Esophagus muscularis mucosa (tissue), 4 donors: Measurements from ENCODE around the gene PAXX. TPM values are rescaled to one million over a fixed set of nuclear protein-coding genes. Genes with fewer than 3 reads are reported as not detected.

ENCODE experiments used
- DNase-seq: peaks from one replicate; pipeline ENCODE4 v3.0.0-alpha.2; 2017; ENCODE audit errors: extremely low spot score
- H3K27ac ChIP-seq, 4 donors: fragments of 200-600 bp; sonication (generic); replicated peaks in 1 of 4; 1 replicate in 3 of 4; 2 replicates in 1 of 4; pipeline ENCODE4 v1.5.1; 2016 to 2019; ENCODE audit warnings: mild to moderate bottlenecking in 1 of 4
- H3K27me3 ChIP-seq, 4 donors: fragments of 200-600 bp; sonication (generic); one replicate each; pipeline versions ENCODE4 v1.5.1 to v1.6.0; 2016 to 2019
- H3K36me3 ChIP-seq, 4 donors: fragments of 200-600 bp; sonication (generic); one replicate each; pipeline ENCODE4 v1.5.1; 2016 to 2019
- H3K4me1 ChIP-seq, 4 donors: fragments of 200-600 bp; sonication (generic); one replicate each; pipeline ENCODE4 v1.5.1; 2016 to 2019
- H3K4me3 ChIP-seq, 4 donors: fragments of 200-600 bp; sonication (generic); 1 replicate in 2 of 4; 2 replicates in 2 of 4; pipeline ENCODE4 v1.5.1; 2016 to 2019; ENCODE audit warnings: mild to moderate bottlenecking in 4 of 4, moderate library complexity in 1 of 4
- H3K9me3 ChIP-seq, 4 donors: fragments of 200-600 bp; sonication (generic); 1 replicate in 3 of 4; 2 replicates in 1 of 4; pipeline ENCODE4 v1.5.1; 2016 to 2019
- EP300 ChIP-seq: sonication (generic); formaldehyde crosslinking; IDR thresholded peaks from one replicate; pipeline ENCODE4 v1.6.1; 2017; ENCODE audit warnings: antibody characterized with exemption
- POLR2A ChIP-seq: fragments of 450-650 bp; IDR thresholded peaks from one replicate; pipeline ENCODE4 v1.6.1; 2017; ENCODE audit warnings: antibody characterized with exemption, moderate library complexity, mild to moderate bottlenecking, low read depth
- POLR2AphosphoS5 ChIP-seq, 2 donors: sonication (generic); formaldehyde crosslinking; IDR thresholded peaks; one replicate each; pipeline ENCODE4 v1.6.1; 2017; ENCODE audit warnings: antibody characterized with exemption in 2 of 2
- WGBS: methylation state at CpG from one replicate; pipeline ENCODE4 v1.1.5; 2018; 5-methylcytosine and 5-hydroxymethylcytosine counted together
- intact Hi-C: fragments of 100-400 bp; cut with DNase I; formaldehyde crosslinking; loops from one replicate; pipeline ENCODE4 v1.15.1; 2023
- total RNA-seq, 4 donors: library from RNA; depleted of rRNA; stranded (reverse); fragments of >200 nt; gene quantifications; one replicate each; pipeline versions ENCODE4 v1.1.0 to v1.2.1, GENCODE V29; 2016
- TF ChIP-seq, protein P1 (sequence below), 3 experiments: fragments of 200-600 bp in 2 of 3; fragments of 450-650 bp in 1 of 3; sonication (generic) in 2 of 3; IDR thresholded peaks; one replicate each; pipeline ENCODE4 v1.5.1; 2017 to 2019; ENCODE audit warnings: antibody characterized with exemption in 3 of 3, mild to moderate bottlenecking in 2 of 3, moderate library complexity in 1 of 3

PAXX gene
- total RNA-seq, 4 donors from 2014 or later: 28.8 to 39.9 (median 37.8) TPM

DNA sequence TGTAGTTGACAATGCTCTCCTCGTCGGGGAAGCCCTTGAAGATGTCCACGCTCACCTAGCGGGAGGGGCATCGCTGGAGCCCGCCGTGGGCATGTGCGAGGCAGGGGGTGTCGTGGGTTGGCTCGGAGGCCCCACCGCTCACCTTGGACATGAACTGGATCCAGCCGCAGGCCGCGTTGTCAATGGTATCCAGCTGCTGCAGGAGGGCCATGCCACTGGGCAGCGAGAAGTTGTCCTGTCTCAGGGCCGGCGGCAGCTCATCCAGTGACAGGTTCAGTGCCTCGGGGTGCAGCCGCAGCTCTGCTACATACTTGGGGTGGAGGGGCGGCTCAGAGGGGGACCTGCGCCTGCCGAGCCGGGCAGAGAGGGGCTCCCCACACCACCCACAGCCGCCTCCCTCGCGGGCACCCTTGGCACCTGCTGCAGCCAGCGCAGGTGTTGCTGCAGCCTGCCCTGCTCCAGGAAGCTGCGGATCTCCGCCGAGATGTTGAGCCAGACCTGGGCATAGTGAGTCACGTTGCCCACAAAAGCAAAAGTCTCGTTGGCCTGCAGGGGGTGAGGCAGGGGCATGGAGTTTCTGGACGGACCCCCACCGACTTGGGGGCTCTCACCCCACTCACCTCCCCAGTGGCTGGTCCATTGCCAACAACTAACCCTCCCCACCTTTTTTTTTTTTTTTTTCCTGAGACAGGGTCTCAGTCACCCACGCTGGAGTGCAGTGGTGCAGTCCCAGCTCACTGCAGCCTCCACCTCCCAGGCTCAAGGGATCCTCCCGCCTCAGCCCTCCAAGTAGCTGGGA lies 26.7 kb downstream of the PAXX start:
- Histone ChIP-seq H3K4me3 (no peak overlapping the region), H3K4me1 (no peaks in the 10 kb centered on the region), H3K27me3 (no peaks in the 10 kb centered on the region), H3K36me3 (peaks cover 19 to 78% (median 69%) of the 10 kb centered on the region in 4 donors), H3K27ac (no peak overlapping the region), H3K9me3 (no peaks in the 10 kb centered on the region)
- TF ChIP-seq, protein P1, sequence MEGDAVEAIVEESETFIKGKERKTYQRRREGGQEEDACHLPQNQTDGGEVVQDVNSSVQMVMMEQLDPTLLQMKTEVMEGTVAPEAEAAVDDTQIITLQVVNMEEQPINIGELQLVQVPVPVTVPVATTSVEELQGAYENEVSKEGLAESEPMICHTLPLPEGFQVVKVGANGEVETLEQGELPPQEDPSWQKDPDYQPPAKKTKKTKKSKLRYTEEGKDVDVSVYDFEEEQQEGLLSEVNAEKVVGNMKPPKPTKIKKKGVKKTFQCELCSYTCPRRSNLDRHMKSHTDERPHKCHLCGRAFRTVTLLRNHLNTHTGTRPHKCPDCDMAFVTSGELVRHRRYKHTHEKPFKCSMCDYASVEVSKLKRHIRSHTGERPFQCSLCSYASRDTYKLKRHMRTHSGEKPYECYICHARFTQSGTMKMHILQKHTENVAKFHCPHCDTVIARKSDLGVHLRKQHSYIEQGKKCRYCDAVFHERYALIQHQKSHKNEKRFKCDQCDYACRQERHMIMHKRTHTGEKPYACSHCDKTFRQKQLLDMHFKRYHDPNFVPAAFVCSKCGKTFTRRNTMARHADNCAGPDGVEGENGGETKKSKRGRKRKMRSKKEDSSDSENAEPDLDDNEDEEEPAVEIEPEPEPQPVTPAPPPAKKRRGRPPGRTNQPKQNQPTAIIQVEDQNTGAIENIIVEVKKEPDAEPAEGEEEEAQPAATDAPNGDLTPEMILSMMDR (IDR thresholded peaks at IDR 0.05): no peak
- no peak for TF ChIP-seq EP300
- TF ChIP-seq POLR2AphosphoS5 (IDR thresholded peaks at IDR 0.05): no peak
- TF ChIP-seq POLR2A: no peak
- DNase-seq: no peak
- intact Hi-C loops: no loop called here
- 92% methylated on average over 20 of the region's 36 CpGs for WGBS

DNA sequence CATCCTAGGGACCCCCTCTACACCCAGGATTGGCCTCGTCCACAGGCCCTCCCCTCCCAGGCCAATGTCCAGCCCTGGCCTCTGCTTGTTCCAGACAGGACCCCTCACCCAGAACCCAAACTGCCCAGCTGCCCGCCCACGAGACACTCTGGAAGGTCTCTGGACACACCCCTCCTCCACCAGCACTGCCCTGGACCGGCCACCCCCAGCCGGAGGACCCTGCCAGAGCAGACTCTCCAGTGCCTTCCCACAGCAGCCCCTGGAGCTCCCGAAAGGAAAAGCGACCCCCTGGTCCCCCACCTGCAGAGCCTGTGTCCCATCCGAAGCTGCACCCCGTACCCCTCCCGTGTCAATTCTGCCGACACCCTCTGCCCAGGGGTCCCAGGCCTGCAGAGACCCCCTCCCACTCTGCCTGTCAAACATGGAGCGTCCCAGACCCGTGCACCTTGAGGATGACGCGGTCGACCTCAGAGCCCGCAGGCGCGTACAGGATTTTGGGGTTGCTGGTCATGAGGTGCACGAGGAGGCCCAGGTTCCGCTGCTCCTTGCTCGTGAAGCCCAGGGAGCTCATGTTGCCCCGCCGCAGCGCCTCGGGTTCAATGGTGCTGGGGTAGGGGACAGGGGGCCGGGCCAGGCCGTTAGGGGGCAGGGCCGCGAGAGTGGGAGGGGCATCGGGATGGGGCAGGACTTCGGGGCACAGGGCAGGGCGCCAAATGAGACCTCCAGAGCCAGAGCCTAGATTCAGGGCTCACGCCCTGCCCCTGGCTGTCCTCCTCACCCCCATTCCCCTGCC lies 27.9 kb downstream of the PAXX start:
- H3K36me3 ChIP-seq: peaks cover 11 to 67% (median 58%) of the 10 kb centered on the region in 4 donors
- 93% methylated on average over 11 of the region's 34 CpGs for WGBS
- H3K27me3 ChIP-seq: no peaks in the 10 kb centered on the region
- peaks cover 0 to 4% (median 0%) of the 10 kb centered on the region in 4 donors for H3K4me1 ChIP-seq
- H3K9me3 ChIP-seq: no peaks in the 10 kb centered on the region
- intact Hi-C loops: no loop called here
- no peak overlapping the region for H3K27ac ChIP-seq
- no peak overlapping the region for H3K4me3 ChIP-seq
- DNase-seq: no peak
- TF ChIP-seq EP300 (no peak), POLR2AphosphoS5 (IDR thresholded peaks at IDR 0.05) (no peak), POLR2A (no peak)
- TF ChIP-seq, protein P1 (IDR thresholded peaks at IDR 0.05): no peak

DNA sequence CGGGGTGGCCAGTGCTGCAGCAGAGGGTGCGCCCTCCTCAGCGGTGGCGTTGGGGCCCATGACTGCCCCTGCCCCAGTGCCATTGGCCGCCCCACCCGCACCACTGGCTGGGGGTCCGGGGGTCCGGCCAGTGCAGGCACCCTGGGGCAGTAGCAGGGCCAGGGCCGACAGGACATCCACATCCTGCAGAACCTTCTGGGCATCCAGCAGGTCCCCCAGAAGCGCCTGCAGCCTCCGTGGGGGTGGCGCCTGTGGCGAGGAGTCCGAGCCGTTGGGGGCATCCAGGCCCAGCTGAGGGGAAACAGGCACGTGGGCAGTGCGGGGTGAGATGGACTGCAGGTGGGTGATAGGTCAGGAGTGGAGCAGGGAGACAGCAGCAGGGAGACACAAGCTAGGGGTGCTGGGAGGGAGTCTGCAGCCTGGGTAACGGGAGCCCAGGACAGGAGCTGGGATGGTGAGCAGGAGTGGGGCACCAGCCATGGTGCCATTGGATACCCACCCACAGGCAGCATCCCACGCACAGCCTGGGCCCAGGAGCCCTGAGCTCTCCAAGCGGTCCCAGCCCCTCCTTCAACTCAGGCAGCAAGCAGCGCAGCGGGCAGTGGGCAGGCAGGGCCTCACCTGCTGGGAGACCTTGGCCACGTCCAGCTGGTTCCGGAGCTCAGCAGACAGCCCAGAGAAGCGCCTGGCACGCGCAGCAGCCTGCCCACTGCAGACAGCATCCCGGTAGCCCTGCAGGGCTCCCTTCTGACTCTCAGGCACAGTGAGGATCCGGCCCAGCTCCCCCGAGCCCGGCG lies 28.7 kb downstream of the PAXX start:
- Histone ChIP-seq H3K4me1 (peaks cover 0 to 13% (median 6%) of the 10 kb centered on the region in 4 donors), H3K4me3 (no peak overlapping the region), H3K27ac (no peak overlapping the region), H3K9me3 (no peaks in the 10 kb centered on the region), H3K36me3 (peaks cover 11 to 58% (median 49%) of the 10 kb centered on the region in 4 donors), H3K27me3 (no peaks in the 10 kb centered on the region)
- TF ChIP-seq, protein P1 (IDR thresholded peaks at IDR 0.05): no peak
- TF ChIP-seq POLR2A: no peak
- TF ChIP-seq POLR2AphosphoS5 (IDR thresholded peaks at IDR 0.05): no peak
- TF ChIP-seq EP300: no peak
- 93% methylated on average over 9 of the region's 32 CpGs for WGBS
- intact Hi-C loops: no loop called here
- DNase-seq: no peak

DNA sequence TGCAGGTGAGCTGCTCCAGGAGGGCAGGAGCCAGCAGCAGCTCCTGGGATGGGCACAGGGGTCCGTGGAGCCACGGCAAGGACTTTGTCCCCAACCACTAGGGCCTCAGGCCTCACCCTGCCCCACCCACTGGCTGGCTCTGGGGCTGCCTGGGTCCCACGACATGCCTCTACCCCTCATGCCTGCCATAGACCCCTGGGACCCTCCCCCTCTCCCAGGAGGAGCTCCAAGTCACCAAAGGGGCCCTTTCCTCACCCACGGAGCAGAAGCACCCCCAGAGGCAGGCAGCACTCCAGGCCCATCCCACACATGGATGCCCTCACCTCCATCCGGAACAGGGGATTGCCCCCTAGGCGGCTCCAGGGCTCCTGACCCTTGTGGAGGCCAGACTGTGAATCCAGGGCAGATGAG lies 29.4 kb downstream of the PAXX start:
- Histone ChIP-seq H3K27me3 (no peaks in the 10 kb centered on the region), H3K4me1 (peaks cover 3 to 19% (median 12%) of the 10 kb centered on the region in 4 donors), H3K9me3 (no peaks in the 10 kb centered on the region), H3K36me3 (peaks cover 8 to 52% (median 43%) of the 10 kb centered on the region in 4 donors), H3K27ac (no peak overlapping the region), H3K4me3 (no peak overlapping the region)
- 82% methylated on average over 2 of the region's 6 CpGs for WGBS
- DNase-seq: no peak
- intact Hi-C loops: no loop called here
- TF ChIP-seq POLR2AphosphoS5 (IDR thresholded peaks at IDR 0.05): no peak
- TF ChIP-seq POLR2A: no peak
- TF ChIP-seq, protein P1 (IDR thresholded peaks at IDR 0.05): no peak
- TF ChIP-seq EP300: no peak
